PFSK-1 (cell line): Measurements from ENCODE around the gene WWC1.

ENCODE experiments used
- FOXP2 ChIP-seq: optimal IDR thresholded peaks from 2 replicates; pipeline ENCODE3; 2011; ENCODE audit warnings: borderline replicate concordance, control low read depth, inconsistent platforms; ENCODE audit not compliant: insufficient read depth; ENCODE audit errors: extremely low read length, extremely low read depth
- POLR2AphosphoS5 ChIP-seq: IDR thresholded peaks from 2 replicates; pipeline ENCODE4 v1.6.1; 2012; ENCODE audit warnings: low read depth, mild to moderate bottlenecking, control low read depth, low read length, moderate library complexity
- SIN3A ChIP-seq: IDR thresholded peaks from 2 replicates; pipeline ENCODE4 v1.6.1; 2012; ENCODE audit warnings: mild to moderate bottlenecking, low read length, moderate library complexity, borderline replicate concordance; ENCODE audit not compliant: insufficient read depth
- TAF1 ChIP-seq: IDR thresholded peaks from 2 replicates; pipeline ENCODE4 v1.6.1; 2012; ENCODE audit warnings: low read length, control low read depth, borderline replicate concordance; ENCODE audit not compliant: insufficient read depth
- TF ChIP-seq, protein P1 (sequence below), 2 experiments: IDR thresholded peaks; 2 replicates each; pipeline versions ENCODE4 v1.6.1 to v1.8.0; 2011 to 2012; ENCODE audit warnings: low read depth in 2 of 2, low read length in 2 of 2, control low read depth in 1 of 2, inconsistent platforms in 1 of 2, mild to moderate bottlenecking in 1 of 2, moderate library complexity in 1 of 2; ENCODE audit not compliant: insufficient read depth in 1 of 2

WWC1 gene

DNA sequence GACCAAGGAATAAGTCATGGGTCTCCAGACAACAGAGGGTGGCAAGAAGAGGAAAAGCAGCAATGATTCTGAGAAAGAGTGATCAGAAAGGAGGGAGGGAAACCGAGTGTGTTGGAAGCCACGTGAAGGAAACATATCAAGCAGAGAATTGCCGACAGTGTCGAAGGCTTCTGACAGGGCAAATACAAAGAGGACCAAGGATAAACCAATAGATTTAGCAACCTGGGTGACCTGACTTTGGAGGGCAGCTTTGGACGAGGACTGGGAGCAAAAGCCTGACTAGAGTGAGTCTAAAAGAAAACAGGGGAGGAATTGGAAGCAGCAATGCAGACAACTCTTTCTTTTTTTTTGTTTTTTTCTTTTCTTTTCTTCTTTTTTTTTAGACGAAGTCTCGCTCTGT, 83.8 kb downstream of the WWC1 start:
- TF ChIP-seq, protein P1, sequence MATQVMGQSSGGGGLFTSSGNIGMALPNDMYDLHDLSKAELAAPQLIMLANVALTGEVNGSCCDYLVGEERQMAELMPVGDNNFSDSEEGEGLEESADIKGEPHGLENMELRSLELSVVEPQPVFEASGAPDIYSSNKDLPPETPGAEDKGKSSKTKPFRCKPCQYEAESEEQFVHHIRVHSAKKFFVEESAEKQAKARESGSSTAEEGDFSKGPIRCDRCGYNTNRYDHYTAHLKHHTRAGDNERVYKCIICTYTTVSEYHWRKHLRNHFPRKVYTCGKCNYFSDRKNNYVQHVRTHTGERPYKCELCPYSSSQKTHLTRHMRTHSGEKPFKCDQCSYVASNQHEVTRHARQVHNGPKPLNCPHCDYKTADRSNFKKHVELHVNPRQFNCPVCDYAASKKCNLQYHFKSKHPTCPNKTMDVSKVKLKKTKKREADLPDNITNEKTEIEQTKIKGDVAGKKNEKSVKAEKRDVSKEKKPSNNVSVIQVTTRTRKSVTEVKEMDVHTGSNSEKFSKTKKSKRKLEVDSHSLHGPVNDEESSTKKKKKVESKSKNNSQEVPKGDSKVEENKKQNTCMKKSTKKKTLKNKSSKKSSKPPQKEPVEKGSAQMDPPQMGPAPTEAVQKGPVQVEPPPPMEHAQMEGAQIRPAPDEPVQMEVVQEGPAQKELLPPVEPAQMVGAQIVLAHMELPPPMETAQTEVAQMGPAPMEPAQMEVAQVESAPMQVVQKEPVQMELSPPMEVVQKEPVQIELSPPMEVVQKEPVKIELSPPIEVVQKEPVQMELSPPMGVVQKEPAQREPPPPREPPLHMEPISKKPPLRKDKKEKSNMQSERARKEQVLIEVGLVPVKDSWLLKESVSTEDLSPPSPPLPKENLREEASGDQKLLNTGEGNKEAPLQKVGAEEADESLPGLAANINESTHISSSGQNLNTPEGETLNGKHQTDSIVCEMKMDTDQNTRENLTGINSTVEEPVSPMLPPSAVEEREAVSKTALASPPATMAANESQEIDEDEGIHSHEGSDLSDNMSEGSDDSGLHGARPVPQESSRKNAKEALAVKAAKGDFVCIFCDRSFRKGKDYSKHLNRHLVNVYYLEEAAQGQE (IDR thresholded peaks at IDR 0.05; ENCODE audit: insufficient read depth in 1 of 2, low read depth in 2 of 2, low read length in 2 of 2), result no peak
- TF ChIP-seq POLR2AphosphoS5 (no peak), SIN3A (no peak), FOXP2 (no peak), TAF1 (no peak)

DNA sequence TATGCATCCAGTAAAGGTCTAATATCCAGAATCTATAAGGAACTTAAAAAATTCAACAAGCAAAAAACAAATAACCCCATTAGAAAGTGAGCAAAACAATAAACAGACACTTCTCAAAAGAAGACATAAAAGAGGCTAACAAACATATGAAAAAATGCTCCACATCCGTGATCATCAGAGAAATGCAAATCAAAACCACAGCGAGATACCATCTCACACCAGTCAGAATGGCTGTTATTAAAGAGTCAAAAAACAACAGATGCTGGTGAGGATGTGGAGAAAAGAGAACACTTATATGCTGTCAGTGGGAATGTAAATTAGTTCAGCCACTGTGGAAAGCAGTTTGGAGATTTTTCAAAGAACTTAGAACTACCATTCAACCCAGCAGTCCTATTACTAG, 86.1 kb downstream of the WWC1 start:
- no peak for TF ChIP-seq FOXP2
- TF ChIP-seq SIN3A, result no peak
- no peak for TF ChIP-seq TAF1
- TF ChIP-seq POLR2AphosphoS5, result no peak
- TF ChIP-seq, protein P1 (IDR thresholded peaks at IDR 0.05; ENCODE audit: insufficient read depth in 1 of 2, low read depth in 2 of 2, low read length in 2 of 2), result no peak

DNA sequence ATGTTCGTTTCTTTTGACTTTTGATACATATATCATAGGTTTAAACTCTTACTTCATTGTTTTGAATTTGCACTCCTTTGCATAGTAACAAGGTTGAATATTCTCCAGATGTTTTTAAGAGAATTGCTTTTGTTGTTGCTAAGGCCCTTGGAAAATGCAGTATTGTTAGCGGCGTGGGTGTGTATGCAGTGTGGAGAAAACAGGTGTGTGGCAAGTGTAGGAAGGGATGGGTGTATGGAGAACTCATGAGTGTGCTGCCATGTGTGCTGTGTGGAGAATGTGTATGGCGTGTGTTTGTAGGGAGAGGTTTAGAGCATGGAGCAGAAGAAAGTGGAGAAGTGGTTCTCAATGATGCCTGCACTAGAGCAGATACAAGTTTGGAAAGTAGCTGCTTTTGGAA, 87.3 kb downstream of the WWC1 start:
- TF ChIP-seq SIN3A, result no peak
- no peak for TF ChIP-seq TAF1
- TF ChIP-seq, protein P1 (IDR thresholded peaks at IDR 0.05; ENCODE audit: insufficient read depth in 1 of 2, low read depth in 2 of 2, low read length in 2 of 2), result no peak
- TF ChIP-seq POLR2AphosphoS5, result no peak
- TF ChIP-seq FOXP2, result no peak

GRCh38 chr5:168382421-168382820, 91.0 kb downstream of the WWC1 start:
- TF ChIP-seq POLR2AphosphoS5 (no peak), FOXP2 (no peak), SIN3A (no peak), TAF1 (no peak)
- TF ChIP-seq, protein P1 (IDR thresholded peaks at IDR 0.05; ENCODE audit: insufficient read depth in 1 of 2, low read depth in 2 of 2, low read length in 2 of 2), result no peak

GRCh38 chr5:168390491-168390890, 99.0 kb downstream of the WWC1 start:
- TF ChIP-seq SIN3A (no peak), FOXP2 (no peak)
- TF ChIP-seq, protein P1 (IDR thresholded peaks at IDR 0.05; ENCODE audit: insufficient read depth in 1 of 2, low read depth in 2 of 2, low read length in 2 of 2), result no peak
